ENCODE data around the gene EXPH5.

The EXPH5 gene

GRCh38 chr11:108527382-108527781, 66.2 kb downstream of the EXPH5 start:
- no peak for DNase-seq (ENCODE audit: low read depth)
- H3K4me3 ChIP-seq (ENCODE audit: low read depth, low read length): no peak overlapping the region
- TF ChIP-seq, protein P1, sequence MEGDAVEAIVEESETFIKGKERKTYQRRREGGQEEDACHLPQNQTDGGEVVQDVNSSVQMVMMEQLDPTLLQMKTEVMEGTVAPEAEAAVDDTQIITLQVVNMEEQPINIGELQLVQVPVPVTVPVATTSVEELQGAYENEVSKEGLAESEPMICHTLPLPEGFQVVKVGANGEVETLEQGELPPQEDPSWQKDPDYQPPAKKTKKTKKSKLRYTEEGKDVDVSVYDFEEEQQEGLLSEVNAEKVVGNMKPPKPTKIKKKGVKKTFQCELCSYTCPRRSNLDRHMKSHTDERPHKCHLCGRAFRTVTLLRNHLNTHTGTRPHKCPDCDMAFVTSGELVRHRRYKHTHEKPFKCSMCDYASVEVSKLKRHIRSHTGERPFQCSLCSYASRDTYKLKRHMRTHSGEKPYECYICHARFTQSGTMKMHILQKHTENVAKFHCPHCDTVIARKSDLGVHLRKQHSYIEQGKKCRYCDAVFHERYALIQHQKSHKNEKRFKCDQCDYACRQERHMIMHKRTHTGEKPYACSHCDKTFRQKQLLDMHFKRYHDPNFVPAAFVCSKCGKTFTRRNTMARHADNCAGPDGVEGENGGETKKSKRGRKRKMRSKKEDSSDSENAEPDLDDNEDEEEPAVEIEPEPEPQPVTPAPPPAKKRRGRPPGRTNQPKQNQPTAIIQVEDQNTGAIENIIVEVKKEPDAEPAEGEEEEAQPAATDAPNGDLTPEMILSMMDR (conservative IDR thresholded peaks at IDR 0.05; ENCODE audit: low read depth, low read length): no peak

DNA sequence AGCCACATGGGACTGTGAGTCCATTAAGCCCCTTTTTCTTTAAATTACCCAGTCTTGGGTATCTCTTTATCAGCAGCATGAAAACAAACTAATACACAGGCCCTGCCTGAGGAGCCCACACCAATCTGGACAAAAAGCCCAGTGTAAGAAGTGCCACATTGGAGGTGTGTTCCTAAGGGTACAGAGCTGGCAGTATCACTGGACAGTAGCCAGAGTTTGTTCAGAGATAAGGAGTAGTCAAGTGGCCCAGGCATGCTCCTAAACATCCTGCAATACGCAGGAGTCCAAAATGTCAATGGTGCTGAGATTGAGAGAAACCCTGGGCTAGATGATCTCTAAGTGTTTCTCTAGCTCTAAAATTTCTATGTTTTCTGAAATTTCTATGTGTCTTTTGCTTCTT, 68.4 kb downstream of the EXPH5 start:
- no peak for DNase-seq (ENCODE audit: low read depth)
- no peak overlapping the region for H3K4me3 ChIP-seq (ENCODE audit: low read depth, low read length)
- TF ChIP-seq, protein P1 (conservative IDR thresholded peaks at IDR 0.05; ENCODE audit: low read depth, low read length): no peak

GRCh38 chr11:108524422-108524821, 69.1 kb downstream of the EXPH5 start:
- no peak overlapping the region for H3K4me3 ChIP-seq (ENCODE audit: low read depth, low read length)
- DNase-seq (ENCODE audit: low read depth): no peak
- TF ChIP-seq, protein P1 (conservative IDR thresholded peaks at IDR 0.05; ENCODE audit: low read depth, low read length): no peak

- DNase-seq (ENCODE audit: low read depth): no peak
- H3K4me3 ChIP-seq (ENCODE audit: low read depth, low read length): no peak overlapping the region
- TF ChIP-seq, protein P1 (conservative IDR thresholded peaks at IDR 0.05; ENCODE audit: low read depth, low read length): no peak
These were observed 71.2 kb downstream of the EXPH5 start for GRCh38 chr11:108522318-108522717.

- no peak overlapping the region for H3K4me3 ChIP-seq (ENCODE audit: low read depth, low read length)
- no peak for DNase-seq (ENCODE audit: low read depth)
- TF ChIP-seq, protein P1 (conservative IDR thresholded peaks at IDR 0.05; ENCODE audit: low read depth, low read length): no peak
These were observed 75.0 kb downstream of the EXPH5 start for GRCh38 chr11:108518581-108518980.

GRCh38 chr11:108516125-108516524, 77.4 kb downstream of the EXPH5 start:
- no peak overlapping the region for H3K4me3 ChIP-seq (ENCODE audit: low read depth, low read length)
- DNase-seq (ENCODE audit: low read depth): no peak

DNA sequence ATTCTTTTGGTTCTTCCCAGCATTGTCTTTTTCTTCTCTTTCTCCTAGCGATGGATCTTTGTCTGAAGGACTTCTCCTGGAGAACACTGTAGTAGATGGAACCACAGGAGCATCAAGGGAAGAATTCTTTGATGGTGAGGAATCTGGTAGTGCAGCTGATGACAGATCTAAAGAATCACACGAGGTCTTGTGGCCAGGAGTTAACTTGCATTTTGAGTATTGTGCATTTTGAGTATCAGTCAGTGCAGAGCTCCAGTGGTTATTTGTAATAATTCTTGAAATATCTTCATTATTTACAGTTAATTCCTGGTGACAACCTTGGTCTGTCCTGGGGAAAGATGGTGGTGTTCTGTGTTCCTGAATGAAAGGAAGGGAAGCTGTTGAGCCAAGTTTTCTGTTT, 80.9 kb downstream of the EXPH5 start:
- DNase-seq (ENCODE audit: low read depth): no peak
- TF ChIP-seq, protein P1 (conservative IDR thresholded peaks at IDR 0.05; ENCODE audit: low read depth, low read length): no peak
- no peak overlapping the region for H3K4me3 ChIP-seq (ENCODE audit: low read depth, low read length)

More at GRCh38 chr11:108516125-108516524, 77.4 kb downstream of the EXPH5 start:
- TF ChIP-seq, protein P1 (conservative IDR thresholded peaks at IDR 0.05; ENCODE audit: low read depth, low read length): no peak
